Measurements from ENCODE around the gene PPM1N.

Gene PPM1N

GRCh38 chr19:45498411-45499195, at the start of gene PPM1N:
Gene PPM1N, plus strand, starts transcription at chr19:45498443. Its CDS starts 30 bp downstream, at chr19:45498473.
- no peak for DNase-seq

- DNase-seq = no peak
Measured at GRCh38 chr19:45448887-45449299, 49.4 kb upstream of the PPM1N start.

- DNase-seq = no peak
Measured at GRCh38 chr19:45450012-45450333, 48.3 kb upstream of the PPM1N start.

- DNase-seq = no peak
Measured at GRCh38 chr19:45451131-45451849, 47.0 kb upstream of the PPM1N start.

GRCh38 chr19:45451850-45452387, 46.3 kb upstream of the PPM1N start:
- no peak for DNase-seq

- DNase-seq = peak; percentile 93
Measured at GRCh38 chr19:45455707-45456499, 42.3 kb upstream of the PPM1N start.

GRCh38 chr19:45456500-45456815, 41.8 kb upstream of the PPM1N start:
- no peak for DNase-seq

- no peak for DNase-seq
Measured at GRCh38 chr19:45457776-45458175, 40.5 kb upstream of the PPM1N start.

GRCh38 chr19:45460807-45461347, 37.4 kb upstream of the PPM1N start:
- DNase-seq = no peak

GRCh38 chr19:45462174-45462573, 36.1 kb upstream of the PPM1N start:
- DNase-seq = no peak

- DNase-seq = no peak
Measured at GRCh38 chr19:45463241-45463640, 35.0 kb upstream of the PPM1N start.

- no peak for DNase-seq
Measured at GRCh38 chr19:45464274-45464673, 34.0 kb upstream of the PPM1N start.

GRCh38 chr19:45464852-45465441, 33.3 kb upstream of the PPM1N start:
- no peak for DNase-seq

GRCh38 chr19:45467115-45467455, 31.2 kb upstream of the PPM1N start:
- no peak for DNase-seq

GRCh38 chr19:45467456-45468158, 30.6 kb upstream of the PPM1N start, which contains the start of gene FOSB:
Gene FOSB, plus strand, starts transcription at chr19:45467996. Its CDS starts 591 bp downstream, at chr19:45468587.
- DNase-seq = peak; percentile 94

- DNase-seq = no peak
Measured at GRCh38 chr19:45468159-45468651, 30.0 kb upstream of the PPM1N start.

GRCh38 chr19:45468803-45469131, 29.5 kb upstream of the PPM1N start:
- no peak for DNase-seq

- DNase-seq = peak; percentile 59
Measured at GRCh38 chr19:45469132-45469944, 28.9 kb upstream of the PPM1N start.

GRCh38 chr19:45469945-45470761, 28.1 kb upstream of the PPM1N start:
- DNase-seq = no peak

- DNase-seq = no peak
Measured at GRCh38 chr19:45470762-45471081, 27.5 kb upstream of the PPM1N start.
